ENCODE results near the gene ABCC4. TPM values are rescaled to one million over a fixed set of nuclear protein-coding genes. Genes with fewer than 3 reads are reported as not detected.

The ABCC4 gene
- total RNA-seq, 1 experiment from 2014 or later: 52.0 TPM

- TF ChIP-seq EZH2 (IDR thresholded peaks at IDR 0.05; ENCODE audit: borderline replicate concordance, low read depth, low read length, poor library complexity, severe bottlenecking): no peak
- TF ChIP-seq, protein P1, sequence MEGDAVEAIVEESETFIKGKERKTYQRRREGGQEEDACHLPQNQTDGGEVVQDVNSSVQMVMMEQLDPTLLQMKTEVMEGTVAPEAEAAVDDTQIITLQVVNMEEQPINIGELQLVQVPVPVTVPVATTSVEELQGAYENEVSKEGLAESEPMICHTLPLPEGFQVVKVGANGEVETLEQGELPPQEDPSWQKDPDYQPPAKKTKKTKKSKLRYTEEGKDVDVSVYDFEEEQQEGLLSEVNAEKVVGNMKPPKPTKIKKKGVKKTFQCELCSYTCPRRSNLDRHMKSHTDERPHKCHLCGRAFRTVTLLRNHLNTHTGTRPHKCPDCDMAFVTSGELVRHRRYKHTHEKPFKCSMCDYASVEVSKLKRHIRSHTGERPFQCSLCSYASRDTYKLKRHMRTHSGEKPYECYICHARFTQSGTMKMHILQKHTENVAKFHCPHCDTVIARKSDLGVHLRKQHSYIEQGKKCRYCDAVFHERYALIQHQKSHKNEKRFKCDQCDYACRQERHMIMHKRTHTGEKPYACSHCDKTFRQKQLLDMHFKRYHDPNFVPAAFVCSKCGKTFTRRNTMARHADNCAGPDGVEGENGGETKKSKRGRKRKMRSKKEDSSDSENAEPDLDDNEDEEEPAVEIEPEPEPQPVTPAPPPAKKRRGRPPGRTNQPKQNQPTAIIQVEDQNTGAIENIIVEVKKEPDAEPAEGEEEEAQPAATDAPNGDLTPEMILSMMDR (conservative IDR thresholded peaks at IDR 0.05; ENCODE audit: low read depth, low read length): no peak
- no peaks in the 10 kb centered on the region for H3K36me3 ChIP-seq (ENCODE audit: insufficient read depth, low read length, poor library complexity, severe bottlenecking)
- no peak for DNase-seq (ENCODE audit: low spot score)
- H3K4me1 ChIP-seq (ENCODE audit: insufficient read depth, low read length, poor library complexity, severe bottlenecking): no peaks in the 10 kb centered on the region
- CTCF ChIA-PET: no interaction called here
- H3K27me3 ChIP-seq (replicated peaks; ENCODE audit: insufficient read depth, low read depth, low read length, poor library complexity): no peaks in the 10 kb centered on the region
- H3K27ac ChIP-seq (ENCODE audit: low read depth, low read length, poor library complexity, severe bottlenecking): no peak overlapping the region
- H3K9me3 ChIP-seq (ENCODE audit: low read depth, low read length, poor library complexity, severe bottlenecking): no peaks in the 10 kb centered on the region
- POLR2A ChIA-PET (ENCODE audit: low non-redundant PET): no interaction called here
- H3K4me3 ChIP-seq (ENCODE audit: low read depth, low read length, poor library complexity, severe bottlenecking): no peak overlapping the region
- BruUV-seq (replicated peaks): no TSS peak
- intact Hi-C loops (cut with micrococcal nuclease; ENCODE audit: unreplicated experiment): no loop called here
Measured at GRCh38 chr13:95341441-95341840, 40.2 kb upstream of the ABCC4 start.

DNA sequence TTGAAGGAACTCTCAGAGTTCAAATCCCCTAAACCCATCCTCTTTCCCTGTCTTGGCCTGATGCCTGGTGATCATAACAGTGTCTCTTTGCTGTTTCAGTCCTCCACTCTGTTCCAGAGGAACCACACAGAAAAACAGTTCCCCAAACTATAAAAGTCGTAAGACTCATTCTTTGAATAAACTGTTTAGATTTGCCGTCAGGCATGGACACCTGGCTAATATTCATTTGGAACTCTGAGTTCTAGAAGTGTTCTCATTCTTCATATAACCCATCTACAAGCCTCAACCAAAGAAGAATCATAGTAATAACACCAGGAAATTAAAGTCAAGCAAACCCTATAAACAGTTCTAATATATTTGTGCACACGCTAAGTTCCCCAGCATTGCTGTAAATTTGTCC is 37.7 kb upstream of the ABCC4 start:
- intact Hi-C loops (cut with micrococcal nuclease; ENCODE audit: unreplicated experiment): no loop called here
- Histone ChIP-seq H3K4me1 (ENCODE audit: insufficient read depth, low read length, poor library complexity, severe bottlenecking) (no peaks in the 10 kb centered on the region), H3K27me3 (replicated peaks; ENCODE audit: insufficient read depth, low read depth, low read length, poor library complexity) (no peaks in the 10 kb centered on the region), H3K9me3 (ENCODE audit: low read depth, low read length, poor library complexity, severe bottlenecking) (no peaks in the 10 kb centered on the region), H3K36me3 (ENCODE audit: insufficient read depth, low read length, poor library complexity, severe bottlenecking) (no peaks in the 10 kb centered on the region), H3K27ac (ENCODE audit: low read depth, low read length, poor library complexity, severe bottlenecking) (no peak overlapping the region), H3K4me3 (ENCODE audit: low read depth, low read length, poor library complexity, severe bottlenecking) (no peak overlapping the region)
- ChIA-PET CTCF (no interaction called here), POLR2A (ENCODE audit: low non-redundant PET) (no interaction called here)
- BruUV-seq (replicated peaks): no TSS peak
- DNase-seq (ENCODE audit: low spot score): no peak
- TF ChIP-seq, protein P1 (conservative IDR thresholded peaks at IDR 0.05; ENCODE audit: low read depth, low read length): no peak
- TF ChIP-seq EZH2 (IDR thresholded peaks at IDR 0.05; ENCODE audit: borderline replicate concordance, low read depth, low read length, poor library complexity, severe bottlenecking): no peak

DNA sequence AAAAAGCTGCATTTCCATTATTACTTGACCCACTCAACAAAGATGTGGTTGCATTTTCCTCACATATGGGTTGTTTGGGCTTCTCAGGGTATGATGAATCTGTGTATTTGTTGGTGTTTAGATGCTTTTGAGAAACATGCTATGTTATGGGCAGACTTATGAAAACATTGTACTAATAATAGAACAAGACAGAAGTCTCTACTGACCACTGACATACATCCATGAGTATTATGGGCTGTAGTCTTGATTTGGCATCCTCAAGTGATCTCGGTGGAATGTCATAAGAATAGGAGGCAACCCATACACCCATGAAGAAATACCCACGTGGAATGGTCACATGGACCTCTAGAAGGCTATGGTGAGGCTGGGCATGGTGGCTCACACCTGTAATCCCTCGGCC is 36.3 kb upstream of the ABCC4 start:
- Histone ChIP-seq H3K36me3 (ENCODE audit: insufficient read depth, low read length, poor library complexity, severe bottlenecking) (no peaks in the 10 kb centered on the region), H3K9me3 (ENCODE audit: low read depth, low read length, poor library complexity, severe bottlenecking) (no peaks in the 10 kb centered on the region), H3K27ac (ENCODE audit: low read depth, low read length, poor library complexity, severe bottlenecking) (no peak overlapping the region), H3K4me1 (ENCODE audit: insufficient read depth, low read length, poor library complexity, severe bottlenecking) (no peaks in the 10 kb centered on the region), H3K27me3 (replicated peaks; ENCODE audit: insufficient read depth, low read depth, low read length, poor library complexity) (no peaks in the 10 kb centered on the region), H3K4me3 (ENCODE audit: low read depth, low read length, poor library complexity, severe bottlenecking) (no peak overlapping the region)
- ChIA-PET POLR2A (ENCODE audit: low non-redundant PET) (no interaction called here), CTCF (no interaction called here)
- no peak for DNase-seq (ENCODE audit: low spot score)
- intact Hi-C loops (cut with micrococcal nuclease; ENCODE audit: unreplicated experiment): no loop called here
- TF ChIP-seq EZH2 (IDR thresholded peaks at IDR 0.05; ENCODE audit: borderline replicate concordance, low read depth, low read length, poor library complexity, severe bottlenecking): no peak
- TF ChIP-seq, protein P1 (conservative IDR thresholded peaks at IDR 0.05; ENCODE audit: low read depth, low read length): no peak
- BruUV-seq (replicated peaks): no TSS peak

All from A673 (cell line).